Stomach (tissue), 9 donors: ENCODE measurements around the gene SEC11C. TPM values are rescaled to one million over a fixed set of nuclear protein-coding genes. Genes with fewer than 3 reads are reported as not detected.

ENCODE experiments used
- DNase-seq, 2 donors: peaks; one replicate each; pipeline versions ENCODE4 v3.0.0 to v3.0.0-alpha.2; 2013 to 2019
- H3K27ac ChIP-seq, 5 donors: fragments of 200-600 bp in 4 of 5; sonication (generic) in 4 of 5; one replicate each; pipeline ENCODE4 v1.5.1; 2013 to 2019; ENCODE audit warnings: mild to moderate bottlenecking in 1 of 5, moderate library complexity in 1 of 5
- H3K27me3 ChIP-seq, 3 donors: fragments of 200-600 bp; sonication (generic); one replicate each; pipeline ENCODE4 v1.5.1; 2017 to 2019; ENCODE audit warnings: mixed run types in 1 of 3
- H3K36me3 ChIP-seq, 4 donors: fragments of 200-600 bp; sonication (generic); 1 replicate in 3 of 4; 2 replicates in 1 of 4; pipeline ENCODE4 v1.5.1; 2016 to 2019
- H3K4me1 ChIP-seq, 4 donors: fragments of 200-600 bp; sonication (generic); one replicate each; pipeline ENCODE4 v1.5.1; 2016 to 2019
- H3K4me3 ChIP-seq, 4 donors: fragments of 200-600 bp; sonication (generic) in 3 of 4; one replicate each; pipeline ENCODE4 v1.5.1; 2016 to 2019; ENCODE audit warnings: mild to moderate bottlenecking in 1 of 4
- H3K9me3 ChIP-seq, 4 donors: fragments of 200-600 bp; sonication (generic); one replicate each; pipeline ENCODE4 v1.5.1; 2016 to 2019
- EP300 ChIP-seq: sonication (generic); formaldehyde crosslinking; IDR thresholded peaks from one replicate; pipeline ENCODE4 v1.6.1; 2017; ENCODE audit warnings: antibody characterized with exemption
- POLR2A ChIP-seq, 4 donors: fragments of 450-650 bp; IDR thresholded peaks; one replicate each; pipeline ENCODE4 v1.6.1; 2016; ENCODE audit warnings: antibody characterized with exemption in 4 of 4, control low read depth in 2 of 4, mild to moderate bottlenecking in 1 of 4, moderate library complexity in 1 of 4
- POLR2AphosphoS5 ChIP-seq, 3 donors: sonication (generic); formaldehyde crosslinking; IDR thresholded peaks; one replicate each; pipeline ENCODE4 v1.6.1; 2016; ENCODE audit warnings: antibody characterized with exemption in 3 of 3
- WGBS, 5 donors: extraction: QIAGEN DNeasy Blood & Tissue Kit in 3 of 5; methylation state at CpG; one replicate each; pipeline versions ENCODE4 v1.1.5 to v1.1.7; 2013 to 2018; 5-methylcytosine and 5-hydroxymethylcytosine counted together
- intact Hi-C: fragments of 100-400 bp; cut with DNase I; formaldehyde crosslinking; loops from one replicate; pipeline ENCODE4 v1.15.1; 2023; ENCODE audit warnings: low total_unique reads
- polyA plus RNA-seq, 3 donors: library from polyadenylated mRNA; stranded (reverse); fragments of 200-250 nt; gene quantifications; one replicate each; pipeline ENCODE4 v1.2.3, GENCODE V29; 2013
- total RNA-seq, 5 donors: library from RNA; depleted of rRNA; stranded (reverse); fragments of >200 nt; gene quantifications; one replicate each; pipeline versions ENCODE4 v1.1.0 to v1.2.3, GENCODE V29; 2014 to 2016
- TF ChIP-seq, protein P1 (sequence below), 7 experiments: fragments of 450-650 bp in 4 of 7; fragments of 200-600 bp in 3 of 7; sonication (generic) in 3 of 7; IDR thresholded peaks; one replicate each; pipeline ENCODE4 v1.5.1; 2016 to 2019; ENCODE audit warnings: antibody characterized with exemption in 7 of 7, control low read depth in 2 of 7, mild to moderate bottlenecking in 1 of 7
- donor health status: healthy with polysubstance abuse.
- donor health status: Bipolar disorder and iron deficiency.
- donor health status: healthy.

SEC11C gene
- total and polyA plus RNA-seq, 8 donors = 3.1 to 83.2 (median 52.6) TPM

DNA sequence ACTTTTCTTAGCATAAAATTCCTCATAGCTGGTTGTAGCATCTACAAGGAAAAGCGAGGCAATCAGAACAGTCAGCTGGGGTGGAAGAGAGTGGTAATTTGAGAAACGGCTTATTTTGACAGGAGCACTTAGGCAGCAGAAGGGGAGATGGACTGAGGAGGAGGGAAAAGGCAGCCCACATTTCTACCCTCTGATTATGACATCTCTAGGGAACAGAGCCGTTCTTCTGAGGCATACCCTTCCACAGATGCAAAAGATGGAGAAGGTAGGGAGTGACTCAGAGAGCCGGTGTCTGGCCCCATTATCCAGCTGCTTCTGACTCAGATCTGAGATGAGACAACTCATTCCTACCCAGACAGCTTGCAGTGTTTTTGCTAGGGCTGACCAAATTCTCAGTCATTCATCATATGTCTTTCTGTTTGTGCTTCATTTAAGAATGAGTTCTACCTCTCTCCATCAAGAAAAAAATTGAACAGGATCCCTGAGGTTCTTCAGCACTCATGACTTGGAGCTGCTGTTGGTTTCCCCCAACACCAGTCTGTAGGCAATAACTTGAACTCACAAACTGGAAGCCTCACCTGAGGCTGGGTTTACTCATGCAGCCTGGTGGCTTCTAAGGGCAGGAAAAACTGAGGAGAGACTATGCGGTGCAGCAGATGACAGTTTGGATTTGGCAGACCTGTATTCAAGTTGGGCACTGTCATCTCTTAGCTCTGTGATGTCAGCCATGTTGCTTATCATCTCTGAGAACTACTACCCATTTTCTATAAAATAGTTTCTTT lies 15.9 kb upstream of the SEC11C start:
- intact Hi-C loops = no loop called here
- Histone ChIP-seq H3K27me3 (peaks cover 0 to 16% (median 0%) of the 10 kb centered on the region in 3 donors), H3K36me3 (no peaks in the 10 kb centered on the region), H3K4me3 (no peak overlapping the region), H3K9me3 (no peaks in the 10 kb centered on the region), H3K27ac (no peak overlapping the region), H3K4me1 (no peaks in the 10 kb centered on the region)
- TF ChIP-seq, protein P1, sequence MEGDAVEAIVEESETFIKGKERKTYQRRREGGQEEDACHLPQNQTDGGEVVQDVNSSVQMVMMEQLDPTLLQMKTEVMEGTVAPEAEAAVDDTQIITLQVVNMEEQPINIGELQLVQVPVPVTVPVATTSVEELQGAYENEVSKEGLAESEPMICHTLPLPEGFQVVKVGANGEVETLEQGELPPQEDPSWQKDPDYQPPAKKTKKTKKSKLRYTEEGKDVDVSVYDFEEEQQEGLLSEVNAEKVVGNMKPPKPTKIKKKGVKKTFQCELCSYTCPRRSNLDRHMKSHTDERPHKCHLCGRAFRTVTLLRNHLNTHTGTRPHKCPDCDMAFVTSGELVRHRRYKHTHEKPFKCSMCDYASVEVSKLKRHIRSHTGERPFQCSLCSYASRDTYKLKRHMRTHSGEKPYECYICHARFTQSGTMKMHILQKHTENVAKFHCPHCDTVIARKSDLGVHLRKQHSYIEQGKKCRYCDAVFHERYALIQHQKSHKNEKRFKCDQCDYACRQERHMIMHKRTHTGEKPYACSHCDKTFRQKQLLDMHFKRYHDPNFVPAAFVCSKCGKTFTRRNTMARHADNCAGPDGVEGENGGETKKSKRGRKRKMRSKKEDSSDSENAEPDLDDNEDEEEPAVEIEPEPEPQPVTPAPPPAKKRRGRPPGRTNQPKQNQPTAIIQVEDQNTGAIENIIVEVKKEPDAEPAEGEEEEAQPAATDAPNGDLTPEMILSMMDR (IDR thresholded peaks at IDR 0.05) = no peak
- TF ChIP-seq EP300 (no peak), POLR2A (IDR thresholded peaks at IDR 0.05) (no peak), POLR2AphosphoS5 (IDR thresholded peaks at IDR 0.05) (no peak)
- no peak for DNase-seq
- 47 to 66% (median 58%) methylated on average over 5 of the region's 5 CpGs for WGBS, 5 donors

DNA sequence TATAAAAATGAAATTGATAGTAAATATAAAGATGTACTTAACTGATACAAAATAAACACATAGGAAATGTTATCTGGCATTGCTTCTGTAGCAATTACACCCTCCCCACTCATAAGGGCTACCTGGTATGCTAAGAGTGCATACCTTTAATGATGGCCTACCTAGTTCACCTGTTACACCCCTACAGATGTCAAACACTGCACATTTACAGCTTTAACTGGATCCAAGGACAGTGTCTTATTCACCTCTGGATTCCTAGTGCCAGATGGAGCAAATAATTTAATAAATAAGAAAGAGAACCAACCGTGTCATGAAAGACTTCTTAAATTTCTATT lies 15.3 kb upstream of the SEC11C start:
- Histone ChIP-seq H3K4me3 (no peak overlapping the region), H3K9me3 (no peaks in the 10 kb centered on the region), H3K27me3 (peaks cover 0 to 17% (median 0%) of the 10 kb centered on the region in 3 donors), H3K36me3 (no peaks in the 10 kb centered on the region), H3K27ac (no peak overlapping the region), H3K4me1 (no peaks in the 10 kb centered on the region)
- DNase-seq = no peak
- intact Hi-C loops = no loop called here
- TF ChIP-seq POLR2AphosphoS5 (IDR thresholded peaks at IDR 0.05) = no peak
- TF ChIP-seq EP300 = no peak
- TF ChIP-seq POLR2A (IDR thresholded peaks at IDR 0.05) = no peak
- TF ChIP-seq, protein P1 (IDR thresholded peaks at IDR 0.05) = no peak
- 64 to 80% (median 71%) methylated on average over 1 of the region's 1 CpG for WGBS, 5 donors

DNA sequence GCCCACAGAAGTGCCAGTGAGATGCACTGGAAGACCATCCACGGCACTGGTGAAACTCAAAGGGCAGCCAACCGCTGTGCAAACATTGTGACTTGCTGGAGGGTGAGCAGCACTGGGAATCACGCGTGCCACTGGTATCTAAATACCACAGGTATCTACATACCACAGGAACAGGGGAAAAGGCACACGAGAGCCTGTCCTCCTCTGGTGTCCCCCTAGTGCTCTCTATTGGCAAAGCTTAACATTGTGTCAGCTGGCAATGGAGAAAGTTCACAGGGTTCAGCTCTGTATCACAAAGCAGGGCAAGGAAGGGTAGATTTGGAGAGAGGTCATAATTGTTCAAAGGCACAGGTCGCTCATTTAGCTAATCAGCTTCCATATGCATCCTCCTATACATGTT lies 12.6 kb upstream of the SEC11C start:
- Histone ChIP-seq H3K36me3 (no peaks in the 10 kb centered on the region), H3K4me3 (no peak overlapping the region), H3K27me3 (peaks cover 0 to 27% (median 0%) of the 10 kb centered on the region in 3 donors), H3K27ac (no peak overlapping the region), H3K9me3 (no peaks in the 10 kb centered on the region), H3K4me1 (no peaks in the 10 kb centered on the region)
- TF ChIP-seq EP300 (no peak), POLR2AphosphoS5 (IDR thresholded peaks at IDR 0.05) (no peak), POLR2A (IDR thresholded peaks at IDR 0.05) (no peak)
- TF ChIP-seq, protein P1 (IDR thresholded peaks at IDR 0.05) = no peak
- WGBS, 5 donors = 35 to 63% (median 56%) methylated on average over 6 of the region's 6 CpGs
- no peak for DNase-seq
- intact Hi-C loops = no loop called here

DNA sequence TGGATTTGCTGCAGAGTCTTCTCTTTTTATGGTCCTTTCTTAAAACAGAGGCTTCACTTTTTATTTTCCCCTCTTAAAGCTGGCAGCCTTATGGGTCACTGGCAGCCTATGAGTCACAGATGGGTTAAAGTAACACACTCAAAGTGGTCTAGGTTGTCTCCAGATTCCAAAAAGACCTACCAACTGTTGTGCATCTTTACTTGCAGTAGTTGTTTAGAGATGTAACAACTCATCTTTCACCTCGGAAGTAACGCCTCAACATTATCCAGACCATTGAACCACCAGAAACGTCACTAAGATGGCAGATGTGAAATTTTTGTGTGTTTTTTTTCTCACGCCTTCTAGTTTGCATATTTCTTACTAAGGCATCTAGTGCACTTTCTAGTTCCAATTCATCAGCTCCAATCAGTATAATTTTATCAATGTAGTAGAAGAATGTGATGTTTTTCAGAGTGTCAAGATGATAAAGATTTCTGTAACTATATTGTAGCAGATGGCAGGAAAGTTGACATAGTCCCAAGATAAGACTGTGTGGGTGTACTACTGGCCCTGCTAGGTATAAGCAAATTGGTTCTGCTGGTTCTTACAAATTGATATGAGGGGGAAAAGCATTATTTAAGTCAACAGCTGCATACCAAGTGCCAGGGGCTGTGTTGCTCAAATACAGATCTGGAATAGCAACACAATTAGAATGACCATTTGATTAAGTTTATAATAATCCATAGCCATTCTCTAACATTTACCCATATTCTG lies 9.6 kb upstream of the SEC11C start:
- Histone ChIP-seq H3K4me3 (no peak overlapping the region), H3K4me1 (no peaks in the 10 kb centered on the region), H3K27ac (no peak overlapping the region), H3K27me3 (peaks cover 0 to 52% (median 11%) of the 10 kb centered on the region in 3 donors), H3K9me3 (no peaks in the 10 kb centered on the region), H3K36me3 (no peaks in the 10 kb centered on the region)
- 59 to 79% (median 67%) methylated on average over 4 of the region's 4 CpGs for WGBS, 5 donors
- intact Hi-C loops = no loop called here
- DNase-seq = no peak
- TF ChIP-seq POLR2AphosphoS5 (IDR thresholded peaks at IDR 0.05) = no peak
